Measurements from ENCODE around the gene C5orf34.

- no peak for TF ChIP-seq CTCF (conservative IDR thresholded peaks at IDR 0.05 in 1 of 2, IDR thresholded peaks at IDR 0.05 in 1 of 2; ENCODE audit: extremely low read depth in 1 of 2, insufficient read depth in 1 of 2, low read depth in 1 of 2, low read length in 2 of 2)
- TF ChIP-seq EZH2 (IDR thresholded peaks at IDR 0.05; ENCODE audit: borderline replicate concordance, low read length) = no peak
These were observed 15.7 kb upstream of the C5orf34 start for GRCh38 chr5:43530648-43531047.

Data from mammary epithelial cell (primary cell).